Brain microvascular endothelial cell (primary cell): ENCODE results near the gene NR1H2.

Experiments
- DNase-seq: peaks from one replicate; pipeline ENCODE4 v3.0.0-alpha.2; 2020
- H3K27ac ChIP-seq: fragments of 250-450 bp; sonication (Bioruptor Pico); 2 replicates; pipeline ENCODE4 v1.5.1; 2020; ENCODE audit warnings: mild to moderate bottlenecking, moderate library complexity
- H3K27me3 ChIP-seq: fragments of 250-450 bp; sonication (Bioruptor Pico); replicated peaks from 2 replicates; pipeline ENCODE4 v1.5.1; 2020; ENCODE audit warnings: mild to moderate bottlenecking
- H3K36me3 ChIP-seq: fragments of 250-450 bp; sonication (Bioruptor Pico); replicated peaks from 2 replicates; pipeline ENCODE4 v1.5.1; 2020; ENCODE audit warnings: mild to moderate bottlenecking
- H3K4me3 ChIP-seq: 2 replicates; pipeline ENCODE4 v1.5.1; 2011; ENCODE audit warnings: low read depth, mild to moderate bottlenecking, control low read depth, low read length, moderate library complexity
- in situ Hi-C: cut with HindIII; loops from 2 replicates; pipeline ENCODE4 v1.10.0; 2017; ENCODE audit warnings: low sequenced_read_pairs, low pct_ligation_motif_present
- TF ChIP-seq, protein P1 (sequence below): IDR thresholded peaks from 2 replicates; pipeline ENCODE4 v1.5.1; 2011; ENCODE audit warnings: low read depth, mild to moderate bottlenecking, moderate library complexity, low read length, control low read depth, inconsistent platforms; ENCODE audit errors: missing control alignments

The NR1H2 gene

GRCh38 chr19:50406829-50407228 is 30.6 kb downstream of the NR1H2 start:
- peaks cover 3% of the 10 kb centered on the region for H3K36me3 ChIP-seq
- H3K27me3 ChIP-seq = no peaks in the 10 kb centered on the region
- in situ Hi-C loops = no loop called here
- DNase-seq = no peak
- TF ChIP-seq, protein P1, sequence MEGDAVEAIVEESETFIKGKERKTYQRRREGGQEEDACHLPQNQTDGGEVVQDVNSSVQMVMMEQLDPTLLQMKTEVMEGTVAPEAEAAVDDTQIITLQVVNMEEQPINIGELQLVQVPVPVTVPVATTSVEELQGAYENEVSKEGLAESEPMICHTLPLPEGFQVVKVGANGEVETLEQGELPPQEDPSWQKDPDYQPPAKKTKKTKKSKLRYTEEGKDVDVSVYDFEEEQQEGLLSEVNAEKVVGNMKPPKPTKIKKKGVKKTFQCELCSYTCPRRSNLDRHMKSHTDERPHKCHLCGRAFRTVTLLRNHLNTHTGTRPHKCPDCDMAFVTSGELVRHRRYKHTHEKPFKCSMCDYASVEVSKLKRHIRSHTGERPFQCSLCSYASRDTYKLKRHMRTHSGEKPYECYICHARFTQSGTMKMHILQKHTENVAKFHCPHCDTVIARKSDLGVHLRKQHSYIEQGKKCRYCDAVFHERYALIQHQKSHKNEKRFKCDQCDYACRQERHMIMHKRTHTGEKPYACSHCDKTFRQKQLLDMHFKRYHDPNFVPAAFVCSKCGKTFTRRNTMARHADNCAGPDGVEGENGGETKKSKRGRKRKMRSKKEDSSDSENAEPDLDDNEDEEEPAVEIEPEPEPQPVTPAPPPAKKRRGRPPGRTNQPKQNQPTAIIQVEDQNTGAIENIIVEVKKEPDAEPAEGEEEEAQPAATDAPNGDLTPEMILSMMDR = no peak
- H3K4me3 ChIP-seq = no peak overlapping the region
- H3K27ac ChIP-seq = no peak overlapping the region

- H3K27me3 ChIP-seq = no peaks in the 10 kb centered on the region
- DNase-seq = no peak
- no peak overlapping the region for H3K4me3 ChIP-seq
- no peak overlapping the region for H3K27ac ChIP-seq
- TF ChIP-seq, protein P1 = no peak
- in situ Hi-C loops = no loop called here
- H3K36me3 ChIP-seq = no peaks in the 10 kb centered on the region
These were observed 33.1 kb downstream of the NR1H2 start for GRCh38 chr19:50409347-50409746.

GRCh38 chr19:50410109-50410508 is 33.9 kb downstream of the NR1H2 start:
- no peaks in the 10 kb centered on the region for H3K27me3 ChIP-seq
- TF ChIP-seq, protein P1 = no peak
- no peak overlapping the region for H3K27ac ChIP-seq
- in situ Hi-C loops = no loop called here
- no peaks in the 10 kb centered on the region for H3K36me3 ChIP-seq
- DNase-seq = no peak
- no peak overlapping the region for H3K4me3 ChIP-seq

DNA sequence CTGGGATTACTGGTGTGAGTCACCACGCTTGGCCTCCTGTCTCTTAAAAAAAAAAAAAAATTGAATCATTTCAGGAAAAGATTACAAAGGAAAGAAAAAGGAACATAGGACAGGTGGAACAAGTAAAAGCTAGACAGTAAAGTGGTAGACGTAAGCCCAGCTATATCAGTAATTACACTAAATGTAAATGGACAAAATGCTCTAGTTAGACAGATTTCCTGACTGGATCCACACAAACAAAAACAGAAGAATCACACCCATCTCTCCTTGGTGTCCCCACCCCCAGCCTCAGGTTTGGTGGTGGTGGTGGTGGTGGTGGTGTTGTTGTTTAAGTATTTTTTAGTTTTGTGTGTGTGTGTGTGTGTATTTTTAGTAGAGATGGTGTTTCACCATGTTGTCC is 36.2 kb downstream of the NR1H2 start:
- in situ Hi-C loops = no loop called here
- Histone ChIP-seq H3K27ac (no peak overlapping the region), H3K36me3 (no peaks in the 10 kb centered on the region)

GRCh38 chr19:50413096-50413495 is 36.8 kb downstream of the NR1H2 start:
- TF ChIP-seq, protein P1 = no peak
- no peak for DNase-seq
- H3K36me3 ChIP-seq = no peaks in the 10 kb centered on the region
- no peak overlapping the region for H3K27ac ChIP-seq
- H3K27me3 ChIP-seq = no peaks in the 10 kb centered on the region
- in situ Hi-C loops = no loop called here
- H3K4me3 ChIP-seq = no peak overlapping the region

More for the DNA sequence above, 36.2 kb downstream of the NR1H2 start:
- DNase-seq = no peak
- Histone ChIP-seq H3K4me3 (no peak overlapping the region), H3K27me3 (no peaks in the 10 kb centered on the region)
- TF ChIP-seq, protein P1 = no peak

- Histone ChIP-seq H3K36me3 (no peaks in the 10 kb centered on the region), H3K27ac (no peak overlapping the region), H3K4me3 (no peak overlapping the region), H3K27me3 (peaks cover 2% of the 10 kb centered on the region)
- TF ChIP-seq, protein P1 = no peak
- in situ Hi-C loops = no loop called here
- no peak for DNase-seq
These were observed 37.3 kb downstream of the NR1H2 start for GRCh38 chr19:50413531-50413930.
